Mucosa of descending colon (tissue), 3 donors: ENCODE results near the gene MAF. TPM values are rescaled to one million over a fixed set of nuclear protein-coding genes. Genes with fewer than 3 reads are reported as not detected.

Experiments used
- ATAC-seq: fragments of 200-7000 bp; cut with Tn5 transposase; one replicate; pipeline ENCODE4 v1.9.1; 2020; ENCODE audit warnings: mild to moderate bottlenecking, moderate library complexity
- DNase-seq, 3 donors: peaks; one replicate each; pipeline ENCODE4 v3.0.0-alpha.2; 2020
- H3K36me3 ChIP-seq: fragments of 200-600 bp; one replicate; pipeline ENCODE4 v1.8.0; 2021; ENCODE audit warnings: low read depth, mild to moderate bottlenecking
- H3K4me1 ChIP-seq: fragments of 200-600 bp; one replicate; pipeline ENCODE4 v1.8.0; 2021; ENCODE audit warnings: low read depth, mild to moderate bottlenecking
- H3K4me3 ChIP-seq: fragments of 200-600 bp; one replicate; pipeline ENCODE4 v1.8.0; 2021; ENCODE audit warnings: mild to moderate bottlenecking
- H3K9me3 ChIP-seq: fragments of 200-600 bp; one replicate; pipeline ENCODE4 v1.8.0; 2021; ENCODE audit warnings: mild to moderate bottlenecking
- intact Hi-C, 2 donors: fragments of 100-400 bp; cut with DNase I in 1 of 2; cut with micrococcal nuclease in 1 of 2; formaldehyde crosslinking; loops; one replicate each; pipeline versions ENCODE4 v1.11.0 to v1.11.1; 2022; cut with DNase I, micrococcal nuclease
- total RNA-seq, 3 donors: library from RNA; stranded (reverse); fragmentation: NEBNext Ultra II Directional in 2 of 3; extraction: Animal tissue kit (Norgen Biotek cat#: 25700) in 2 of 3; gene quantifications; one replicate each; pipeline versions ENCODE4 v1.2.1 to v1.2.4, GENCODE V29; 2021 to 2023
- TF ChIP-seq, protein P1 (sequence below): fragments of 200-600 bp; IDR thresholded peaks from one replicate; pipeline ENCODE4 v1.8.0; 2022; ENCODE audit warnings: antibody characterized with exemption, mild to moderate bottlenecking
- donor health status: DM: no; HTN: no; CAD: no; lungs with moderate emphysema.
- donor health status: DM: no; HTN: no; CAD: no.
- donor health status: DM: no; HTN: yes; CAD: no.

MAF gene
- total RNA-seq, 3 donors from 2014 or later = 17.7 to 48.1 (median 25.1) TPM

GRCh38 chr16:79642652-79643051 is 42.1 kb upstream of the MAF start:
- no peak for DNase-seq
- TF ChIP-seq, protein P1, sequence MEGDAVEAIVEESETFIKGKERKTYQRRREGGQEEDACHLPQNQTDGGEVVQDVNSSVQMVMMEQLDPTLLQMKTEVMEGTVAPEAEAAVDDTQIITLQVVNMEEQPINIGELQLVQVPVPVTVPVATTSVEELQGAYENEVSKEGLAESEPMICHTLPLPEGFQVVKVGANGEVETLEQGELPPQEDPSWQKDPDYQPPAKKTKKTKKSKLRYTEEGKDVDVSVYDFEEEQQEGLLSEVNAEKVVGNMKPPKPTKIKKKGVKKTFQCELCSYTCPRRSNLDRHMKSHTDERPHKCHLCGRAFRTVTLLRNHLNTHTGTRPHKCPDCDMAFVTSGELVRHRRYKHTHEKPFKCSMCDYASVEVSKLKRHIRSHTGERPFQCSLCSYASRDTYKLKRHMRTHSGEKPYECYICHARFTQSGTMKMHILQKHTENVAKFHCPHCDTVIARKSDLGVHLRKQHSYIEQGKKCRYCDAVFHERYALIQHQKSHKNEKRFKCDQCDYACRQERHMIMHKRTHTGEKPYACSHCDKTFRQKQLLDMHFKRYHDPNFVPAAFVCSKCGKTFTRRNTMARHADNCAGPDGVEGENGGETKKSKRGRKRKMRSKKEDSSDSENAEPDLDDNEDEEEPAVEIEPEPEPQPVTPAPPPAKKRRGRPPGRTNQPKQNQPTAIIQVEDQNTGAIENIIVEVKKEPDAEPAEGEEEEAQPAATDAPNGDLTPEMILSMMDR = no peak
- Histone ChIP-seq H3K9me3 (no peaks in the 10 kb centered on the region), H3K36me3 (no peaks in the 10 kb centered on the region), H3K4me3 (no peak overlapping the region), H3K4me1 (no peaks in the 10 kb centered on the region)
- ATAC-seq = no peak
- intact Hi-C loops = no loop called here

DNA sequence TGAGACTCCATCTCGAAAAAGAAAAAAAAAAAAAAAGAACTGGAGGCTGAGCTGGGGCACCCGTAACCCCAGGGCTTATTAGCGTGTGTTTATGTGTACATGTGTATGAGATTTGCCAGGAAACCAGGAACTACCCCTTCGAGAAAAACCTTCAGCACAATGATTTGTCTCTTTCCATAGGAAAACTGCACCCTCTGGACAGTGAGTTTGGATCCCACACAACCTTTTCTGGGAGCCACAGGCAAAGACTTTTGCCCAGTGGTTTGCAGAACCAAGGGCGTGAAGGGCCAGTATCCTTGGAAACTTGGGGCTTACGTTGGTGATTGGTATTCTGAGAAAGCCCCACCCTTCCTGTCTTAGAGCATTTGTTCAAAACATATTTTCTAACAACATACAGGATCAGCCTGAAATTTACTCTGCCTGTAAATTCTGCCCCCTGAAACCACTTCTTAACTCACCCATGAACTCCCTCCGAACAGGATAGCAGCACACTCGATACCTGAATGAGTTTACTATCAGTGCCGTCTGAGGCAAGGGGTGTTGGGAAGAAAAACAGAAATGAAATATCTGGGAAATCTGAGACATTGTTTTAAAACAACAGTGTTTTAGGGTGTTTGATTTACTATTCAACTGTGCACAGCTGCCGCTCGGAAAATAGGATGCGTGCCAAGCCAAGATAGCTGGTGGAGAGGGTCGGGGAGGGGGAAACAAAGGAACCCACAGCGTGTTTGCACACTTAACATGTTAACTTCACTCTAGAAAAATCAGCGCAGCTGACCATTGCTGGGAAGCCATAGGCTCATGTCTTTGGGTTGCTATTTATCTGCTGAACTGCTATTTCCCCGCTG is 40.2 kb upstream of the MAF start:
- TF ChIP-seq, protein P1 = no peak
- Histone ChIP-seq H3K4me1 (no peaks in the 10 kb centered on the region), H3K4me3 (no peak overlapping the region), H3K36me3 (no peaks in the 10 kb centered on the region), H3K9me3 (no peaks in the 10 kb centered on the region)
- intact Hi-C loops = no loop called here
- DNase-seq = no peak
- no peak for ATAC-seq

DNA sequence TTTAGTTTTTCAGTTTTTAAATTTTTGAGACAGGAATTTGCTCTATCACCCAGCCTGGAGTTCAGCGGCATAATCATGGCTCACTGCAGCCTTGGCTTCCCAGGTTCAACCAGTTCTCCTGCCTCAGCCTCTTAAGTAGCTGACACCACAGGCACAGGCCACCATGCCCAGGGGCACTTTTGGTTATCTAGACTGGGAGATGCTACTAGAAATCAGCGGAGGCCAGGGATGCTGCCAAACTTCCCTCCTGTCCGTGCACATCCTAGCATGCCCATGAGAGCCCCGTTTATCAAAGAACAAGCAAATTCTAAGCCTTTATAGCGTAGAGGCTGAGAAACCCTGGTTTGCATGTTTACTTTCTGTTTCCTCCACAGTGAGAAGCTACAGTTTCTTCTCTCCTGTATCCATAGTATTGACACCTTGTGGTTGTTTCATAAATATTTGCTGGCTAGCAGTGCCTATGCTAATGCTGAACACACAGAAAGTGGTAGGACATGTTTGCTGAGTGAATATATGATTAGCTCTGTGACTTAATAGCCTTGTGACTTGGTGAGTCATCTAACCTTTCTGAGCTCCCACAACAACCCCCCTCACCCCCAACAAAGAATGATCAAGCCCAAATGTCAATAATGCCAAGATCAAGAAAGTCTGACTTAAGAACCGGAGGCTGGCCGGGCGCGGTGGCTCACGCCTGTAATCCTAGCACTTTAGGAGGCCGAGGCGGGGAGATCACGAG is 39.2 kb upstream of the MAF start:
- Histone ChIP-seq H3K9me3 (no peaks in the 10 kb centered on the region), H3K36me3 (no peaks in the 10 kb centered on the region), H3K4me1 (no peaks in the 10 kb centered on the region), H3K4me3 (no peak overlapping the region)
- TF ChIP-seq, protein P1 = no peak
- ATAC-seq (no peak), DNase-seq (no peak)
- intact Hi-C loops = no loop called here

GRCh38 chr16:79638386-79638785 is 37.8 kb upstream of the MAF start:
- DNase-seq = no peak
- no peak overlapping the region for H3K4me3 ChIP-seq
- intact Hi-C loops = no loop called here
- no peaks in the 10 kb centered on the region for H3K36me3 ChIP-seq
- no peaks in the 10 kb centered on the region for H3K4me1 ChIP-seq
- no peaks in the 10 kb centered on the region for H3K9me3 ChIP-seq
- no peak for ATAC-seq
- TF ChIP-seq, protein P1 = no peak

DNA sequence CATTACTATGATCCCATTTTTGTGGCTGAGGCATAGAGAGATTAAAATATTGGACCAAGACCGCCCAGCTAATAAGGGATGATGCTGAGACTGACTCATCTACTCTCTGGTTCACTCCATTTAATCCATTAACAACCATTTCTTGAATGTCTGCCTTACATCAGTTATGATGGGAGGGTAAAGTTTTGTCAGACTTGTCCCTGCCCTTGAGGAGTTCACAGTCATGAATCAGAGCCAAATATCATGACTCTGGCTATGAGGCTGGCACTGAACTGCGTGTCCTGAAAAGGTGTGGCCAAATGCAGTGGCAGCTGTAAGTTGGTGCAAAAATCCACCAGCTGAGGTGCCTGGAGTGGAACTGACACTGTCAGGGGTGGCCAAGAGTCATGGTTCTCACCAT is 35.0 kb upstream of the MAF start:
- no peaks in the 10 kb centered on the region for H3K36me3 ChIP-seq
- no peaks in the 10 kb centered on the region for H3K9me3 ChIP-seq
- no peak for DNase-seq
- H3K4me1 ChIP-seq = no peaks in the 10 kb centered on the region
- H3K4me3 ChIP-seq = no peak overlapping the region
- ATAC-seq = no peak
- TF ChIP-seq, protein P1 = no peak
- intact Hi-C loops = no loop called here
